ENCODE data around the gene BRD7. TPM values are rescaled to one million over a fixed set of nuclear protein-coding genes. Genes with fewer than 3 reads are reported as not detected.

BRD7 gene
- total RNA-seq, 1 experiment from 2014 or later: 45.6 TPM

DNA sequence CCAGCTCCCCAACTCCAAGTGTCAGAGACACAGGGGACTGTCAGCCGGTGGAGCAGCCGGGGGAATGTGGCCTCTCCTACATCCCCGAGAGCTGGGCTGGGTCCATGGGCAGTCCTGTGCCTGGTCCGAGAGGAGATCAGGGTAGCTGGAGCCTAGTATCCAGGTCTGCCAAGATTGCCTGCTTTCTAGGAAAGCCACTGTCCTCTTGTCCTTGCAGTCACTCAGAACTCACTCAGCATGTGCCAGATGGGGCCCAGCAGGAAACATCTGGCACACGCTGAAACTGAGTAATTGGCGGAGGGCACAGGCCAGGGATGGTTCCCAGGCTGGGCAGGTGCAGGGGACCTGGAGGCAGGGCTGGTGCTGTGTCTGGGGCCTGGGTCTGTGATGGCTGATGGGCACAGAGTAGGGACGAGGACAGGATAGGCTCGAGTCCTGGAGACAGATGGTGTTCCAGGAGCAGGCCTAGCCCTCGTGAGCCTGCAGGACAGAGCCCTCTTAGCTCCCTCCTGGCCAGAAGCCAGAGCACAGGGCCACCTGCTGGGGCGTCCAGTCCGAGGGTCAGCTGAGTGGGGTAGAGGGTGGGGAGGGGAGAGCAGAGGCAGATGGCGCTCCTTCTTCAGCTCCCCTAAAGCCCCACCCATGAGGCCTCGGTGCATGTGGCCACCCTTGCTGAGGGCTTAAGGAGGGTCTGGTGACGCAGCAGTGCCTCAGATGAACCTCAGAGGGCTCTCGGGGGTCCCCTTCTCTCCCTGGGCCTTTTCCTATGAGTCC lies 71.3 kb downstream of the BRD7 start:
- DNase-seq (ENCODE audit: low read depth, low spot score): no peak
- in situ Hi-C loops (cut with HindIII; ENCODE audit: low pct_unique_long_range_greater_than_20kb, low sequenced_read_pairs) (no loop called here), intact Hi-C loops (cut with micrococcal nuclease; ENCODE audit: unreplicated experiment) (no loop called here)
- Histone ChIP-seq H3K27ac (ENCODE audit: low read length) (no peak overlapping the region), H3K4me1 (ENCODE audit: control insufficient read depth, insufficient read depth, low read length) (0 out of 2 replicates have a peak, but pooled peaks cover 2% of the 10 kb centered on the region), H3K36me3 (ENCODE audit: control insufficient read depth, insufficient read depth, low read length) (no peaks in the 10 kb centered on the region), H3K27me3 (ENCODE audit: control insufficient read depth, insufficient read depth, low read length) (no peaks in the 10 kb centered on the region), H3K4me3 (ENCODE audit: low read depth in 2 of 2, low read length in 2 of 2) (no peak overlapping the region), H3K9me3 (ENCODE audit: control insufficient read depth, insufficient read depth, low read depth, low read length) (no peaks in the 10 kb centered on the region)
- POLR2A ChIA-PET: no interaction called here
- BruUV-seq (replicated peaks): no TSS peak
- TF ChIP-seq, protein P1, sequence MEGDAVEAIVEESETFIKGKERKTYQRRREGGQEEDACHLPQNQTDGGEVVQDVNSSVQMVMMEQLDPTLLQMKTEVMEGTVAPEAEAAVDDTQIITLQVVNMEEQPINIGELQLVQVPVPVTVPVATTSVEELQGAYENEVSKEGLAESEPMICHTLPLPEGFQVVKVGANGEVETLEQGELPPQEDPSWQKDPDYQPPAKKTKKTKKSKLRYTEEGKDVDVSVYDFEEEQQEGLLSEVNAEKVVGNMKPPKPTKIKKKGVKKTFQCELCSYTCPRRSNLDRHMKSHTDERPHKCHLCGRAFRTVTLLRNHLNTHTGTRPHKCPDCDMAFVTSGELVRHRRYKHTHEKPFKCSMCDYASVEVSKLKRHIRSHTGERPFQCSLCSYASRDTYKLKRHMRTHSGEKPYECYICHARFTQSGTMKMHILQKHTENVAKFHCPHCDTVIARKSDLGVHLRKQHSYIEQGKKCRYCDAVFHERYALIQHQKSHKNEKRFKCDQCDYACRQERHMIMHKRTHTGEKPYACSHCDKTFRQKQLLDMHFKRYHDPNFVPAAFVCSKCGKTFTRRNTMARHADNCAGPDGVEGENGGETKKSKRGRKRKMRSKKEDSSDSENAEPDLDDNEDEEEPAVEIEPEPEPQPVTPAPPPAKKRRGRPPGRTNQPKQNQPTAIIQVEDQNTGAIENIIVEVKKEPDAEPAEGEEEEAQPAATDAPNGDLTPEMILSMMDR (IDR thresholded peaks at IDR 0.05): no peak
- no peak for TF ChIP-seq SIN3A (IDR thresholded peaks at IDR 0.05; ENCODE audit: borderline replicate concordance, insufficient read depth, low read depth, low read length)
- ATAC-seq: no peak
- CTCF ChIA-PET: no interaction called here

DNA sequence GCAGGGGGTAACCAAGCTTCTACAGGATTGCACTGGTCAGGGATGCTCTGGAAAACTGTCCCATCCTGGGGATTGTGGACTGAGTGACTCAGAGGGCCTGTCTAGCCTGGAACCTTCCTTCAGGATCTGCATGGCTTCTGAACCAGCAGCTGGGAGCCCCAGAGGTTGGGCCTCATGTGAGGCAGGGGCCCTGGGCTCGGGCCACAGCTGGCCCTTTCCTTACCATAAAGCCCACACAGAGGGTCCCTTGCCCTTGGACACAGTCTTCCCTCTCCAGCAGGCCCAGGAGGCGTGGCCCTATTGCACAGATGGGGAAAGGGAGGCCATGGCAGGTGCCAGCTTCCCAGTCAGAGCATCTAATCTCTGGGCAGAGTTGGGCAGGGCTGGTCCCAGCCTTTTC lies 72.0 kb downstream of the BRD7 start:
- POLR2A ChIA-PET: no interaction called here
- DNase-seq (ENCODE audit: low read depth, low spot score): no peak
- in situ Hi-C loops (cut with HindIII; ENCODE audit: low pct_unique_long_range_greater_than_20kb, low sequenced_read_pairs) (no loop called here), intact Hi-C loops (cut with micrococcal nuclease; ENCODE audit: unreplicated experiment) (no loop called here)
- H3K9me3 ChIP-seq (ENCODE audit: control insufficient read depth, insufficient read depth, low read depth, low read length): no peaks in the 10 kb centered on the region
- CTCF ChIA-PET: no interaction called here
- BruUV-seq (replicated peaks): no TSS peak
- no peaks in the 10 kb centered on the region for H3K36me3 ChIP-seq (ENCODE audit: control insufficient read depth, insufficient read depth, low read length)
- H3K4me3 ChIP-seq (ENCODE audit: low read depth in 2 of 2, low read length in 2 of 2): no peak overlapping the region
- 0 out of 2 replicates have a peak, but pooled peaks cover 2% of the 10 kb centered on the region for H3K4me1 ChIP-seq (ENCODE audit: control insufficient read depth, insufficient read depth, low read length)
- H3K27me3 ChIP-seq (ENCODE audit: control insufficient read depth, insufficient read depth, low read length): no peaks in the 10 kb centered on the region
- TF ChIP-seq TCF7L2 (IDR thresholded peaks at IDR 0.05; ENCODE audit: low read depth, low read length) (no peak), POLR2AphosphoS5 (IDR thresholded peaks at IDR 0.05; ENCODE audit: low read depth, low read length) (no peak), SIN3A (IDR thresholded peaks at IDR 0.05; ENCODE audit: borderline replicate concordance, insufficient read depth, low read depth, low read length) (no peak)
- TF ChIP-seq, protein P1 (IDR thresholded peaks at IDR 0.05): no peak
- TF ChIP-seq, protein P2, sequence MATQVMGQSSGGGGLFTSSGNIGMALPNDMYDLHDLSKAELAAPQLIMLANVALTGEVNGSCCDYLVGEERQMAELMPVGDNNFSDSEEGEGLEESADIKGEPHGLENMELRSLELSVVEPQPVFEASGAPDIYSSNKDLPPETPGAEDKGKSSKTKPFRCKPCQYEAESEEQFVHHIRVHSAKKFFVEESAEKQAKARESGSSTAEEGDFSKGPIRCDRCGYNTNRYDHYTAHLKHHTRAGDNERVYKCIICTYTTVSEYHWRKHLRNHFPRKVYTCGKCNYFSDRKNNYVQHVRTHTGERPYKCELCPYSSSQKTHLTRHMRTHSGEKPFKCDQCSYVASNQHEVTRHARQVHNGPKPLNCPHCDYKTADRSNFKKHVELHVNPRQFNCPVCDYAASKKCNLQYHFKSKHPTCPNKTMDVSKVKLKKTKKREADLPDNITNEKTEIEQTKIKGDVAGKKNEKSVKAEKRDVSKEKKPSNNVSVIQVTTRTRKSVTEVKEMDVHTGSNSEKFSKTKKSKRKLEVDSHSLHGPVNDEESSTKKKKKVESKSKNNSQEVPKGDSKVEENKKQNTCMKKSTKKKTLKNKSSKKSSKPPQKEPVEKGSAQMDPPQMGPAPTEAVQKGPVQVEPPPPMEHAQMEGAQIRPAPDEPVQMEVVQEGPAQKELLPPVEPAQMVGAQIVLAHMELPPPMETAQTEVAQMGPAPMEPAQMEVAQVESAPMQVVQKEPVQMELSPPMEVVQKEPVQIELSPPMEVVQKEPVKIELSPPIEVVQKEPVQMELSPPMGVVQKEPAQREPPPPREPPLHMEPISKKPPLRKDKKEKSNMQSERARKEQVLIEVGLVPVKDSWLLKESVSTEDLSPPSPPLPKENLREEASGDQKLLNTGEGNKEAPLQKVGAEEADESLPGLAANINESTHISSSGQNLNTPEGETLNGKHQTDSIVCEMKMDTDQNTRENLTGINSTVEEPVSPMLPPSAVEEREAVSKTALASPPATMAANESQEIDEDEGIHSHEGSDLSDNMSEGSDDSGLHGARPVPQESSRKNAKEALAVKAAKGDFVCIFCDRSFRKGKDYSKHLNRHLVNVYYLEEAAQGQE (IDR thresholded peaks at IDR 0.05; ENCODE audit: insufficient read depth in 1 of 2, low read depth in 2 of 2, low read length in 1 of 2): no peak
- no peak overlapping the region for H3K27ac ChIP-seq (ENCODE audit: low read length)
- ATAC-seq: 0 out of 2 replicates have a peak, but pooled peaks have one; percentile 7
